Measurements from ENCODE around the gene RAF1.

RAF1 gene

GRCh38 chr3:12588039-12589009 lies 75.6 kb downstream of the RAF1 start:
- no peak for DNase-seq

GRCh38 chr3:12586403-12586802 lies 77.5 kb downstream of the RAF1 start:
- no peak for DNase-seq

- no peak for DNase-seq
Observed at GRCh38 chr3:12585970-12586369, 77.9 kb downstream of the RAF1 start.

GRCh38 chr3:12585181-12585580 lies 78.7 kb downstream of the RAF1 start:
- no peak for DNase-seq

GRCh38 chr3:12584083-12584482 lies 79.8 kb downstream of the RAF1 start:
- no peak for DNase-seq

- DNase-seq = no peak
Observed at GRCh38 chr3:12583280-12583679, 80.6 kb downstream of the RAF1 start.

- DNase-seq = no peak
Observed at GRCh38 chr3:12582730-12583129, 81.2 kb downstream of the RAF1 start.

- no peak for DNase-seq
Observed at GRCh38 chr3:12579905-12580304, 84.0 kb downstream of the RAF1 start.

- DNase-seq = no peak
Observed at GRCh38 chr3:12579456-12579855, 84.5 kb downstream of the RAF1 start.

GRCh38 chr3:12578742-12579141 lies 85.2 kb downstream of the RAF1 start:
- no peak for DNase-seq

GRCh38 chr3:12577379-12577778 lies 86.5 kb downstream of the RAF1 start:
- DNase-seq = no peak

- DNase-seq = no peak
Observed at GRCh38 chr3:12574661-12575060, 89.3 kb downstream of the RAF1 start.

GRCh38 chr3:12574131-12574530 lies 89.8 kb downstream of the RAF1 start:
- DNase-seq = no peak

- no peak for DNase-seq
Observed at GRCh38 chr3:12571986-12572385, 91.9 kb downstream of the RAF1 start.

- no peak for DNase-seq
Observed at GRCh38 chr3:12569836-12570235, 94.1 kb downstream of the RAF1 start.

GRCh38 chr3:12568747-12569146 lies 95.2 kb downstream of the RAF1 start:
- no peak for DNase-seq

- DNase-seq = no peak
Observed at GRCh38 chr3:12566976-12567375, 96.9 kb downstream of the RAF1 start.

GRCh38 chr3:12562451-12562850 lies 101.5 kb downstream of the RAF1 start:
- DNase-seq = no peak

GRCh38 chr3:12561397-12561796 lies 102.5 kb downstream of the RAF1 start:
- no peak for DNase-seq

GRCh38 chr3:12560505-12561190 lies 103.3 kb downstream of the RAF1 start:
- DNase-seq = no peak

- no peak for DNase-seq
Observed at GRCh38 chr3:12559520-12559919, 104.4 kb downstream of the RAF1 start.

GRCh38 chr3:12558706-12559105 lies 105.2 kb downstream of the RAF1 start:
- no peak for DNase-seq

- DNase-seq = no peak
Observed at GRCh38 chr3:12557473-12558100, 106.3 kb downstream of the RAF1 start.
